ENCODE results near the gene PTPRE. TPM values are rescaled to one million over a fixed set of nuclear protein-coding genes. Genes with fewer than 3 reads are reported as not detected.

Gene PTPRE
- total RNA-seq, 1 donor from 2014 or later = 0.21 TPM

GRCh38 chr10:127922206-127922605, 15.3 kb downstream of the PTPRE start:
- Histone ChIP-seq H3K4me1 (peaks cover 17% of the 10 kb centered on the region), H3K27me3 (no peaks in the 10 kb centered on the region), H2AFZ (replicated peaks) (no peak overlapping the region), H4K20me1 (ENCODE audit: low read depth) (peaks cover 9% of the 10 kb centered on the region), H3K9me3 (ENCODE audit: low read depth) (no peaks in the 10 kb centered on the region), H3K27ac (no peak overlapping the region), H3F3A (ENCODE audit: low read depth) (peaks cover 19% of the 10 kb centered on the region), H3K36me3 (no peaks in the 10 kb centered on the region), H3K4me3 (no peak overlapping the region), H3K4me2 (no peak overlapping the region), H3K9ac (no peak overlapping the region), H3K79me2 (ENCODE audit: low read depth) (no peaks in the 10 kb centered on the region)
- Mint-ChIP-seq H3K36me3 (no peaks in the 10 kb centered on the region), H3K27me3 (ENCODE audit: insufficient read depth, low read depth) (peaks cover 17% of the 10 kb centered on the region), H3K9me3 (peaks cover 3% of the 10 kb centered on the region), H3K27ac (no peak overlapping the region), H3K4me3 (no peak overlapping the region), H3K4me1 (peaks cover 16% of the 10 kb centered on the region)
- DNase-seq (ENCODE audit: low spot score) = no peak
- TF ChIP-seq EZH2 (IDR thresholded peaks at IDR 0.05) = no peak
- no peak for TF ChIP-seq EZH2phosphoT487 (IDR thresholded peaks at IDR 0.05)
- no peak for TF ChIP-seq CTCF (IDR thresholded peaks at IDR 0.05)

DNA sequence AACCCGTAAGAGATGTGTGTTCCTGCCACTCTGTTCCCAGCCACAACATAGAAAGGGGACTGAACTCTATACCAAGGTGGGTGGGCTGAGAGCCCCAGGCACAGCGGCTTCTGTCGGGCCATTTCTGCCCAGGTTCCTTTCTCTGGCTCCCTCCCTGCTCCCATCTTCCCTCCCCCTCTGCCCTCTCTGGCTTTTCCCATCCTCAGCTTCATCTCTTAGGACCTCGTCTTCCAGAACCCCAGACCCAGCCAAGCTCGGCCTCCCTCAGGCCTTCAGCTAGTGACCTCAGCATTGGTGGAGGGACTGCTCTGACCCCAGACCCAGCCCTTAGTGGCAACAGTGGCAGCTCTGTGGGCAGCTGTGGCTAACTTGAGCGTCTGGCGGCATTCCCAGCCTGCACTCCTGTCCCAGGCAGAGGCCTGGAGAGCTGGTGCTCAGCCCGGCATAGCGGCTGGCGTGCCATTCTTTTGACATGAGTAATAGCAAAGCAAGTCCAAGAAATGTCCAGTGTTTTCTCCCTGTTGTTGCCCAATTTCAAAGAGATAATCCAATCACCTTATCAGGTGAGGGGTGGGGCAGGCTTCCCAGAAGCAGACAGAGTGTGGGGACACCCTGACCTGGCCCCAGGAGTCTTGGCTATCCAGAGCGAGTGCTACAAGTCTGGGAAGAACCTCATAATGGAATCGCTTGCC, 15.9 kb downstream of the PTPRE start:
- peaks cover 19% of the 10 kb centered on the region for H3F3A ChIP-seq (ENCODE audit: low read depth)
- no peak overlapping the region for H3K27ac ChIP-seq
- Mint-ChIP-seq H3K4me3 (no peak overlapping the region), H3K9me3 (peaks cover 3% of the 10 kb centered on the region), H3K27me3 (ENCODE audit: insufficient read depth, low read depth) (peaks cover 17% of the 10 kb centered on the region), H3K36me3 (no peaks in the 10 kb centered on the region), H3K4me1 (peaks cover 16% of the 10 kb centered on the region), H3K27ac (no peak overlapping the region)
- no peaks in the 10 kb centered on the region for H3K9me3 ChIP-seq (ENCODE audit: low read depth)
- H3K9ac ChIP-seq = no peak overlapping the region
- H2AFZ ChIP-seq (replicated peaks) = no peak overlapping the region
- no peak overlapping the region for H3K4me3 ChIP-seq
- DNase-seq (ENCODE audit: low spot score) = no peak
- peaks cover 17% of the 10 kb centered on the region for H3K4me1 ChIP-seq
- peaks cover 9% of the 10 kb centered on the region for H4K20me1 ChIP-seq (ENCODE audit: low read depth)
- no peak for TF ChIP-seq CTCF (IDR thresholded peaks at IDR 0.05)
- no peak for TF ChIP-seq EZH2 (IDR thresholded peaks at IDR 0.05)
- TF ChIP-seq EZH2phosphoT487 (IDR thresholded peaks at IDR 0.05) = no peak
- H3K36me3 ChIP-seq = no peaks in the 10 kb centered on the region
- H3K79me2 ChIP-seq (ENCODE audit: low read depth) = no peaks in the 10 kb centered on the region
- H3K27me3 ChIP-seq = no peaks in the 10 kb centered on the region
- no peak overlapping the region for H3K4me2 ChIP-seq

DNA sequence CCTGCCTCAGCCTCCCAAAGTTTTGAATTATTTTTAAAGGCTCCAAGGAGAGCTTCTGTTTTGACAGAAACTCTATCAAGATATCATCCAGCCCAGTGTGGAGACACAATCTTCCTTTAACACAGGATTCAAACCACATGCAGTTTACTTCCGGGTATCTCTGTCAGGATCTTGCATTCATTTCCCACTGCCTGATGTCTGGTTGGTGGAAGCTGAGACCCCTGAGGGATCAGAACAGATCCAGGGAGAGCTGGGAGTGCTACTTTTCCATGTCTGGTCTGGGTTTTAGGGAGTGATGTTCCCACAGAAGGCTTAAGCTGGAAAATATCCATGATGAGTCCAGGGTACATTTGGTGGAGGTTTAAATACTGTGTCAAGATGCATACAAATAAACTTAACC, 16.7 kb downstream of the PTPRE start:
- peaks cover 9% of the 10 kb centered on the region for H4K20me1 ChIP-seq (ENCODE audit: low read depth)
- peaks cover 17% of the 10 kb centered on the region for H3K4me1 ChIP-seq
- H2AFZ ChIP-seq (replicated peaks) = no peak overlapping the region
- Mint-ChIP-seq H3K4me1 (peaks cover 19% of the 10 kb centered on the region), H3K36me3 (no peaks in the 10 kb centered on the region), H3K27ac (no peak overlapping the region), H3K9me3 (peaks cover 3% of the 10 kb centered on the region), H3K4me3 (no peak overlapping the region), H3K27me3 (ENCODE audit: insufficient read depth, low read depth) (peaks cover 15% of the 10 kb centered on the region)
- DNase-seq (ENCODE audit: low spot score) = no peak
- H3K4me3 ChIP-seq = no peak overlapping the region
- H3K9ac ChIP-seq = no peak overlapping the region
- no peaks in the 10 kb centered on the region for H3K79me2 ChIP-seq (ENCODE audit: low read depth)
- no peaks in the 10 kb centered on the region for H3K36me3 ChIP-seq
- H3K4me2 ChIP-seq = no peak overlapping the region
- TF ChIP-seq CTCF (IDR thresholded peaks at IDR 0.05) (no peak), EZH2 (IDR thresholded peaks at IDR 0.05) (no peak), EZH2phosphoT487 (IDR thresholded peaks at IDR 0.05) (no peak)
- H3K27ac ChIP-seq = no peak overlapping the region
- H3F3A ChIP-seq (ENCODE audit: low read depth) = peaks cover 19% of the 10 kb centered on the region
- H3K9me3 ChIP-seq (ENCODE audit: low read depth) = no peaks in the 10 kb centered on the region
- H3K27me3 ChIP-seq = no peaks in the 10 kb centered on the region

Measured in neural progenitor cell (in vitro differentiated cells).